Lower leg skin (tissue), 3 donors: Measurements from ENCODE around the gene GABRA1.

Source experiments
- POLR2A ChIP-seq, 2 donors: fragments of 450-650 bp; IDR thresholded peaks; one replicate each; pipeline ENCODE4 v1.6.1; 2016 to 2017; ENCODE audit warnings: antibody characterized with exemption in 2 of 2, mild to moderate bottlenecking in 1 of 2, moderate library complexity in 1 of 2
- TF ChIP-seq, protein P1 (sequence below), 3 donors: fragments of 450-650 bp; IDR thresholded peaks; one replicate each; pipeline ENCODE4 v1.5.1; 2016; ENCODE audit warnings: antibody characterized with exemption in 3 of 3, mild to moderate bottlenecking in 3 of 3, moderate library complexity in 2 of 3

DNA sequence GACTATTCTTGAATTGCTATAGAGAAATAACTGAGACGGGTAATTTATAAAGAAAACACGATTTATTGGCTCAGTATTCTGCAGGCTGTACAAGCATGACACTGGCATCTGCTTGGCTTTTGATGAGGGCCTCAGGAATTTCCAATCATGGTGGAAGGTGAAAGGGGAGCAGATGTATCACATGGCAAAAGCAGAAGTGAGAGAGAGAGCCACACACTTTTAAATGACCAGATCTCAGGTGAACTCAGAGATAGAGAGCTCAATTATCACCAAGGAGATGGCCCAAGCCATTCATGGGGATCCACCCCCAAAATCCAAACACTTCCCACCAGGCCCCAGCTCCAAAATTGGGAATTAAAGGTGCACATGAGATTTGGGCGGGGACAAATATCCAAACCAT, 15.3 kb downstream of the GABRA1 start:
- no peak for TF ChIP-seq POLR2A (IDR thresholded peaks at IDR 0.05)
- TF ChIP-seq, protein P1, sequence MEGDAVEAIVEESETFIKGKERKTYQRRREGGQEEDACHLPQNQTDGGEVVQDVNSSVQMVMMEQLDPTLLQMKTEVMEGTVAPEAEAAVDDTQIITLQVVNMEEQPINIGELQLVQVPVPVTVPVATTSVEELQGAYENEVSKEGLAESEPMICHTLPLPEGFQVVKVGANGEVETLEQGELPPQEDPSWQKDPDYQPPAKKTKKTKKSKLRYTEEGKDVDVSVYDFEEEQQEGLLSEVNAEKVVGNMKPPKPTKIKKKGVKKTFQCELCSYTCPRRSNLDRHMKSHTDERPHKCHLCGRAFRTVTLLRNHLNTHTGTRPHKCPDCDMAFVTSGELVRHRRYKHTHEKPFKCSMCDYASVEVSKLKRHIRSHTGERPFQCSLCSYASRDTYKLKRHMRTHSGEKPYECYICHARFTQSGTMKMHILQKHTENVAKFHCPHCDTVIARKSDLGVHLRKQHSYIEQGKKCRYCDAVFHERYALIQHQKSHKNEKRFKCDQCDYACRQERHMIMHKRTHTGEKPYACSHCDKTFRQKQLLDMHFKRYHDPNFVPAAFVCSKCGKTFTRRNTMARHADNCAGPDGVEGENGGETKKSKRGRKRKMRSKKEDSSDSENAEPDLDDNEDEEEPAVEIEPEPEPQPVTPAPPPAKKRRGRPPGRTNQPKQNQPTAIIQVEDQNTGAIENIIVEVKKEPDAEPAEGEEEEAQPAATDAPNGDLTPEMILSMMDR (IDR thresholded peaks at IDR 0.05) = no peak
